ENCODE data around the gene NOS1AP. TPM values are rescaled to one million over a fixed set of nuclear protein-coding genes. Genes with fewer than 3 reads are reported as not detected.

NOS1AP gene
- total RNA-seq, 2 donors from 2014 or later, result 3.1 to 4.0 TPM

- no peak overlapping the region for H3K27ac ChIP-seq
- H3K36me3 ChIP-seq (replicated peaks in 1 of 2; ENCODE audit: insufficient read depth in 1 of 2, low read depth in 2 of 2), result peaks cover 0 to 2% of the 10 kb centered on the region in 2 donors
- no peak overlapping the region for H3K4me3 ChIP-seq
- intact Hi-C loops (cut with DNase I), result no loop called here
- no peaks in the 10 kb centered on the region for H3K4me1 ChIP-seq
- no peak for DNase-seq
- no peaks in the 10 kb centered on the region for H3K9me3 ChIP-seq
- no peaks in the 10 kb centered on the region for H3K27me3 ChIP-seq
- 85 to 97% methylated on average over 3 of the region's 3 CpGs for WGBS, 2 donors
- ATAC-seq, result no peak
- TF ChIP-seq CTCF (IDR thresholded peaks at IDR 0.05) (no peak), POLR2A (IDR thresholded peaks at IDR 0.05) (no peak)
These were observed 301.2 kb downstream of the NOS1AP start for GRCh38 chr1:162370721-162371120.

- Histone ChIP-seq H3K27me3 (no peaks in the 10 kb centered on the region), H3K36me3 (replicated peaks in 1 of 2; ENCODE audit: insufficient read depth in 1 of 2, low read depth in 2 of 2) (peaks cover 0 to 2% of the 10 kb centered on the region in 2 donors), H3K4me1 (no peaks in the 10 kb centered on the region), H3K9me3 (no peaks in the 10 kb centered on the region), H3K4me3 (no peak overlapping the region), H3K27ac (no peak overlapping the region)
- 90 to 91% methylated on average over 6 of the region's 6 CpGs for WGBS, 2 donors
- ATAC-seq (no peak), DNase-seq (no peak)
- intact Hi-C loops (cut with DNase I), result no loop called here
- no peak for TF ChIP-seq CTCF (IDR thresholded peaks at IDR 0.05)
- TF ChIP-seq POLR2A (IDR thresholded peaks at IDR 0.05), result no peak
These were observed 302.1 kb downstream of the NOS1AP start for GRCh38 chr1:162371611-162372010.

- Histone ChIP-seq H3K4me1 (no peaks in the 10 kb centered on the region), H3K27ac (no peak overlapping the region), H3K27me3 (no peaks in the 10 kb centered on the region), H3K36me3 (replicated peaks in 1 of 2; ENCODE audit: insufficient read depth in 1 of 2, low read depth in 2 of 2) (no peaks in the 10 kb centered on the region), H3K9me3 (no peaks in the 10 kb centered on the region), H3K4me3 (no peak overlapping the region)
- TF ChIP-seq CTCF (IDR thresholded peaks at IDR 0.05) (no peak), POLR2A (IDR thresholded peaks at IDR 0.05) (no peak)
- DNase-seq (no peak), ATAC-seq (no peak)
- WGBS, 2 donors, result 61 to 69% methylated on average over 13 of the region's 13 CpGs
- intact Hi-C loops (cut with DNase I), result no loop called here
These were observed 302.9 kb downstream of the NOS1AP start for GRCh38 chr1:162372159-162373071.

GRCh38 chr1:162373072-162373427 lies 303.6 kb downstream of the NOS1AP start:
- TF ChIP-seq CTCF (IDR thresholded peaks at IDR 0.05) (no peak), POLR2A (IDR thresholded peaks at IDR 0.05) (no peak)
- ATAC-seq, result no peak
- no peak overlapping the region for H3K27ac ChIP-seq
- no peak for DNase-seq
- H3K9me3 ChIP-seq, result no peaks in the 10 kb centered on the region
- intact Hi-C loops (cut with DNase I), result no loop called here
- 80 to 100% methylated on average over 1 of the region's 1 CpG for WGBS, 2 donors
- H3K27me3 ChIP-seq, result no peaks in the 10 kb centered on the region
- H3K4me3 ChIP-seq, result no peak overlapping the region
- no peaks in the 10 kb centered on the region for H3K36me3 ChIP-seq (replicated peaks in 1 of 2; ENCODE audit: insufficient read depth in 1 of 2, low read depth in 2 of 2)
- no peaks in the 10 kb centered on the region for H3K4me1 ChIP-seq

Measured in body of pancreas (tissue), 4 donors.